HG03439 (cell line): ENCODE data around the gene SFI1.
"Not testable (repeated sequence)": the region's sequence is repeated elsewhere in the genome, so short reads cannot be mapped to it uniquely, and the experiment has no call there.

Experiments
- ATAC-seq: cut with Tn5 transposase; IDR thresholded peaks from one replicate; pipeline ENCODE4 v1.9.1; 2021; ENCODE audit warnings: mild to moderate bottlenecking, moderate library complexity; ENCODE audit not compliant: unreplicated experiment

Gene SFI1

DNA sequence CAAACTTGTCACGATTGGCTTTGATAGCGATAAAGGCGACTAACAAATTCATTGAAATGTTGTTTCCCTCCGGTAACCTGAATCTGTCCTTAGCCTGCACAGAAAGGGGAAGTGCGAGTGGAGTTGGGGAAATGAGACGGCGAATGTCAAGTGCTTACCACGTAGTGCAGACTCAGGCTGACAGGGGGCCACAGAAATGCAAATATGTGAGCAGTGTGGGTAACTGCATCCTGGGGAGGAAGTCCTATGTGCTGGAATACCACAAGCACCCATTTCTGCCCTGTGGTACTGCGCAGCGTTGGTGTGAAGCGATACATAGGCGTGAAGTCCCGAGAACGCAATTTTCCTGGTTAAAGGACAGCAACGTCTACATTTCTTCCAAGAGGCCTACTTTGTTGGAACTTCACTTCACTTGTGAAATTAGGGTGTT lies 5.8 kb upstream of the SFI1 start:
- peak; percentile 45 for ATAC-seq

DNA sequence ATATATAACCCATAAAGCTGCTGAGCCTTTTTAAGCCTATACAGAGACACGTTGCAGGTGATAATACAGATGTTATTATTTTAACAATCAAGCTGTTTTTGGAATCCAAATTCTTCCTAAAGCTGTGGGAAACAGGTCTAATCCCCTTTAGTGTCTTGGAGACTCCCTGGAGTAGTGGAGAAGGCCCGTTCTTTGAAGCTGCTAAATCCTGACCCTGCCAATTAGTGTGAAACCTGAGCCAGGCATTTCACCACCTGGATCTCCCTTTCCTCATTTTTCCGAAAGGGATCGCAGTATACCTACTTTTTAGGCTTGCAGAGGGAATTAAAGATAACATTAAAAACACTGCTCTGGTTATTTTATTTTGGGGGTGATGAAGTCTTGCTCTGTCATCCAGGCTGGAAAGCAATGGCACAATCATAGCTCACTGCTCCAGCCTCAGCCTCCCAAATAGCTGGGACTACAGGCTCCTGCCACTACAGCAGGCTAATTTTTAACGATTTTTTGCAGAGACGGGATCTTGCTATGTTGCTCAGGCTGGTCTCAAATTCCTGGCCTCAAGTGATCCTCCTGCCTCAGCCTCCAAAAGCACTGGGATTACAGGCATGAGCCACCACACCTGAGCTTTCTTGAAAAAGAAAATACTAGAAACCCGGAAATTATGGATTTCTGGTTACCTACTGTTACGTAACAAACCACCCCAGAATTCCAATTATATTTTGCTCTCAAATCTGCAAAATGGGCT lies 4.9 kb upstream of the SFI1 start:
- no peak for ATAC-seq

DNA sequence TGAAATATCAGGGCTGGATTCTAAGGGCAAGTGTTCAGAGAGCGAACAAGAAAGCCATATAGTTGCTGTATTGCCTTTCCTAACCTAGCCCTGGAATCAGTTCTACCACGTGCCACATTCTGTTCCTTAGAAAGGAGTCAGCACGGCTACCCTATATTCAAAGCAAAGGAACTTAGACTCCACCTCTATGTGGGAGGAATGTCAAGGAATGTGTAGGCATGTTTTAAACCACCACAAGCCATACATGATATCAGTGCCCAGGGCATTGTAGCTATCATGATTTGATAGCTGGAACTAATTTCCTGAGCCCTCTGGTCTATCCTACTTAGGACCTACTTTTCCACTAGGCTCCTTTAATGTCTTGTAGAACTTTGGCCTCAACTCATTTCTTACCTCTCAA lies 4.2 kb upstream of the SFI1 start:
- no peak for ATAC-seq

DNA sequence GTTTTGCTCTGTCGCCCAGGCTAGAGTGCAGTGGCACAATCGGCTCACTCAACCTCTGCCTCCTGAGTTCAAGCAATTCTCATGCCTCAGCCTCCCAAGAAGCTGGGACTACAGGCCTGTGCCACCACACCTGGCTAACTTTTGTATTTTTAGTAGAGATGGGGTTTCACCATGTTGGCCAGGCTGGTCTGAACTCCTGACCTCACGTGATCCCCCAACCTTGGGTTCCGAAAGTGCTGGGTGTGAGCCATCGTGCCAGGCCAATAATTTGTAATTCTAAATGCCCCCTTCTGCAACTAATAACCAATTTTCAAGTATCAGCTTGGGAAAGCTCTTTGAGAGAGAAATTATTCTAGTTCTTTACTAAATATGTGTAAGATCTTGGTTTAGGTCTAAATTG lies 3.0 kb upstream of the SFI1 start:
- ATAC-seq, result not testable (repeated sequence)

DNA sequence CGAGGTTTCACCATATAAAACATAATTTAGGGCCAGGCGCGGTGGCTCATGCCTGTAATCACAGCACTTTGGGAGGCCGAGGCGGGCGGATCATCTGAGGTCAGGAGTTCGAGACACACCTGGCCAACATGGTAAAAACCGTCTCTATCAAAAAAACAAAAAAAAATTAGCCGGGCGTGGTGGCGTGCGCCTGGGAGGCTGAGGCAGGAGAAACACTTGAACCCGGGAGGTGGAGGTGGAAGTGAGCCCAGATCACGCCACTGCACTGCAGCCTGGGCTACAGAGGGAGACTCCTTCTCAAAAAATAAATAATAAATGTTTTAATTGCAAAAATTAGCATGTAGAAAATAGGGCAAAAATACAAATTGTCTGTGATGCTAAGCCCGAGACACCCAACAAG lies 993 bp upstream of the SFI1 start:
- no peak for ATAC-seq

DNA sequence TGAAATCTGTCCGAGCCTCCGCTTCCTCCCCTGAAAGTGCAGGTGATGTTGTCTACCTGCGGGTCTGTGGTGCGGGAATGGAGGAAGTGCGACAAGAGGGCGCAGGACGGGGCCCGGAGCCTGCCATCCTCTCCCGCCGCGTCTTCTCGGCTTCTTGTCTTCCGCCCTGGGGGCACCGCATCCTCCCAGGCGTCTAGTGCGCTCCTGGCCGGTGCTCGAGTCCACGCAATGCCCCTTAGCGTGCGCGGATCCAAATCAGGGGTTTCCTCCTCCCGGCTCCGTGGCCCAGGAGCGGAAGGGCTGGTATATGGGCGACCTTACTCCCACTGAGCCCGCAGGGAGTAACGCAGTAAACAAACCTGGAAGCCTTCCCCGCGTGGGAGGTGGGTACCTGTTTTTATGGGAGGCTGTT lies 405 bp downstream of the SFI1 start:
- ATAC-seq, result peak; percentile 19

DNA sequence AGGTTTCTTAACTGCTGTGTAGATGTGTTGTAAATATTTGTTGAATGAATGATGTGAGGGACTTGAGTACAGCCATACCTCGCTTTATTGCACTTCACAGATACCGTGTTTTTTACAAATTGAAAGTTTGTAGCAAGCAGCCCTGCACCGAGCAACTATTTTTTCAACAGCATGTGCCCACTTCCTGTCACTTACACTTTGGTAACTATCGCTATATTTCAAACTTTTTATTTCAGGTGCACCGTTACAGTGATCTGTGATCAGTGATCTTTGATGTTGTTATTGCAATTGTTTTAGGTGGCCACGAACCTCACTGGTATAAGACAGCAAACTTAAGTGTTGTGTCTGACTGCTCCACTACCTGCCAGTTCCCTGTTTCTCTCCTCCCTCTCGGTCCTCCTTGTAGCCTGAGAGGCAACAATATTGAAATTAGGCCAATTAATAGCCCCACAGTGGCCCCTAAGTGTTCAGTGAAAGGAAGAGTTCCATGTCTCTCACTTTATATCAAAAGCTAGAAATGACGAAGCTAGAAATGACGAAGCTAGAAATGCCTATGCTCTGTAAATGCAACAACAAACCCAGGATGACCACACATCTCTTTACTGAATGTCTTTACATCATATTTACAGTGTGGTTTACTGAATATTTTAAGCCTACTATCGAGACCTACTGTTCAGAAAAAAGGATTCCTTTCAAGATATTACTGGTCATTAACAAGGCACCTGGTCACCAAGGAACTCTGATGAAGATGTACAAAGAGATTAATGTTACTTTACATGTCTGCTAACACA lies 1.0 kb downstream of the SFI1 start:
- ATAC-seq, result no peak

DNA sequence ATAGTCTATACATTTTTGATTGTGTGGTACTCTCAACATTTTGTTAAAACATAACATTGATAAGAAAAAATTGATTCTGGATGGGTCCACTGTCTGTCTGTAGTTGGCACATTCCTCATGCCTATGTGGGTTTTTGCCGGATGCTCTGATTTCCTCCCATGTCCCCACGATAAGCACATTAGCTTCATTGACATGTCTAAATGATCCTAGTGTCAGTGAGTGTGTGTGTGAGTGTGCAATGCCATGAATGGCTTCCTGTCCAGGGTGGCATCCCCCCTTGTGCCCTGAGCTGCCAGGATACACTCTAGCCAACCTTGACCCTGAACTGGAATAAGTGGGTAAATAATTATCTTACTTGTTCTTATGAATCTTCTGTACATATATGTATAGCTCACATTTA lies 5.4 kb downstream of the SFI1 start:
- ATAC-seq, result no peak

DNA sequence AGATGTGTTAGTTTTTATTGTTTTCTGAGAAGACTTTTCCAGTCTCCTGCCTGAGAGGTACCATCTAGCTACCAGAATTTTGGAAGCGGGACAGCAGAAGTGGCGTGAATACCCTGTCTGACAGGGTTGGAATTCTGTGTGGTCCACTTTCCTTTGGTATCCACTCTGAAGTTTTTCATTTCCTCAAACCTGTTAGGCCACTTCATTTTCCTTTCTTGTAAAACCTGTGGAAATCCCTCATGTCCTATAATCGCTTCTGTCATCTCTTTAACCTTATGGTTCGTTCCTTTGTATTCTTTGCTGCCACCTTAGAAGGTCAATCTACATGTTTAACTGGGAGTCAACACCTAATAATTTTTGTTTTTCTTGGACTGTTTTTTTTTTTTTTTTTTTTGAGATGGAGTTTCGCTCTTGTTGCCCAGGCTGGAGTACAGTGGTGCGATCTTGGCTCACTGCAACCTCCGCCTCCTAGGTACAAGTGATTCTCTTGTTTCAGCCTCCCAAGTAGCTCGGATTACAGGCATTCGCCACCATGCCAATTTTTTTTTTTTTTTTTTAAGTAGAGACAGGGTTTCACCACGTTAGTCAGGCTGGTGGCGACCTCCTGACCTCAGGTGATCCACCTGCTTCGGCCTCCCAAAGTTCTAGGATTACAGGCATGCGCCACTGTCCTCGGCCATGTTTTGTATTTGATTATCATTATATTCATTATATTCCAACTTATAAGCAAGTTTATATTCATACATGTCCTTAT lies 7.1 kb downstream of the SFI1 start:
- no peak for ATAC-seq

DNA sequence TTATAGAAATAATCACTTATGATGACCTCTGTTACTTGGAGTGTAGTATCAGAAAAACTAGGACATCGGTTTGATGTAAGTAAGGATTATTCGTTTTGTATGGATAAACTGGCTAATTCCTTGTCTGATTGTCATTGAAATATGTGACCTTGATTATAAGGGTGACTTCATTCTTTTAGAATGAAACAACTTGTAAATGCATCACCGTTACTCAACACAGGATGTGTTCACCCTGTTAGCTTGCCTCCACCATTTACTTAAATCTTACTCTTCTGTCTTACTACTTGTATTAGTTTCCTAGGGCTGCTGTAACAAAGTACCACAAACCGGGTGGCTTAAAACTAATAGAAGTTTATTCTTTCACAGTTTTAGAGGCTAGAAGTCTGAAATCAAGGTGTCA lies 7.9 kb downstream of the SFI1 start:
- no peak for ATAC-seq

DNA sequence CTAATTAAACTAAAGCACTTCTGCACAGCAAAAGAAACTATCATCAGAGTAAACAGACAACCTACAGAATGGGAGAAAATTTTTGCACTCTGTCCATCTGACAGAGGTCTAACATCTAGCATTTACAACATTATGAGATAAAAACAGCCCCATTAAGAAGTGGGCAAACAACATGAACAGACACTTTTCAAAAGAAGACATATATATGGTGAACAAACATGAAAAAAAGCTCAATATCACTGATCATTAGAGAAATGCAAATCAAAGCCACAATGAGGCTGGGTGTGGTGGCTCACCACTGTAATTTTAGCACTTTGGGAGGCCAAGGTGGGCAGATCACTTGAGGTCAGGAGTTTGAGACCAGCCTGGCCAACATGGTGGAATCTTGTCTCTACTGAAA lies 11.2 kb downstream of the SFI1 start:
- ATAC-seq, result not testable (repeated sequence)

DNA sequence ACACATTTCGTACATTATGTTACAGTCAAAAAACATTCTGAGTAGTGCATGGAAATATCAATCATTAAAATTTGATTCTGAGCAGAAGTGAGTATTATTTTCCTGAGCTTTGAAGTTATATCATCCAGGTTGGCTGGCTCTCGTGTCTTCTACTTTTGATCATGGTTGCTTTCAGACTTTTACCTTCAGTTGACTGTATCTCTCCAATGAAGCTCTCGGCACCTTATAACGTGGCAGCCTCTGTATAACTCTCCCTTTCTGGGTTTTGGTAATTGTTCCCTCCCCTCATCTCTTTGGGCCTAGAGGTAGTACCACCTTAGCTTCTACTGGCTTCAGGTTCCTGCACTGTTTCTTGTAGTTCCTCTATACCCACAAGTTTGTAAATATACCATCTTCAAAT lies 12.2 kb downstream of the SFI1 start:
- ATAC-seq, result no peak

DNA sequence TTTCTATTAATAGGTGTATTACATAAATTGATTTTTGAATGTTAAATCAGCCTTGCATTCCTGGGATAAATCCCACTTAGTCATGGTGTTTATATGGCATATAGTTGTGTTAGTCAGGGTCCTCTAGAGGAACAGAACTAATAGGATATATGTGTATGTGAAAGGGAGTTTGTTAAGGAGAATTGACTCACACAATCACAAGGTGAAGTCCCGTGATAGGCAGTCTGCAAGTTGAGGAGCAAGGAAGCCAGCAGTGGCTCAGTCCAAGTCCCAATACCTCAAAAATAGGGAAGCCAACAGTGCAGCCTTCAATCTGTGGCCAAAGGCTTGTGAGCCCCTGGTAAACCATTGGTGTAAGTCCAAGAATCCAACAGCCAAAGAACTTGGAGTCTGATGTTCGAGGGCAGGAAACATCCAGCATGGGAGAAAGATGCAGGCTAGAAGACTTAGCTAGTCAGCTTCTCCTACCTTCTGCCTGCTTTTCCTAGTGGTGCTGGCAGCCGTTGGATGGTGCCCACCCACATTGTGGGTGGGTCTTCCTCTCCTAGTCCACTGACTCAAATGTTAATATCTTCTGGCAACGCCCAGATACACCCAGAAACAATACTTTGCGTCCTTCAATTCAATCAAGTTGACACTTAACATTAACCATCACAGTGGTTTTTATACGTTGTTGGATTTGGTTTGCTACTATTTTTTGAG lies 12.9 kb downstream of the SFI1 start:
- ATAC-seq, result no peak

DNA sequence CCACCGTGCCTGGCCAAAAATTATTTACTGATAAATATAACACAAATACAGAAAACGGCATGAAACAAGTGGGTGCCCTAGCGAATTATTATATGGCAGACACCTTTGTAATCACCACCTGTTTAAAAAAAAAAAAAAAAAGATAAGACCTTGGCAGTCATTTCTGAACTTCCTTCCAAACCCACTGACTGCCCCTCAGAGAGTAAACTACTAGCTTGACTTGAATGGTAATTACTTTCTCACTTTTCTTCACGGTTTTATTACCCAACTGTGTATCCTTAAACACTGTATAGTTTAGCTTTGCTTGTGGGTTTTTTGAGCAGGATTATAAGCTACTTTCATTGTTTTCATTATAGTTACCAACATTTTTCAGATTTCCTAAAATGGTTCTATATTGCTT lies 23.7 kb downstream of the SFI1 start:
- ATAC-seq, result no peak

DNA sequence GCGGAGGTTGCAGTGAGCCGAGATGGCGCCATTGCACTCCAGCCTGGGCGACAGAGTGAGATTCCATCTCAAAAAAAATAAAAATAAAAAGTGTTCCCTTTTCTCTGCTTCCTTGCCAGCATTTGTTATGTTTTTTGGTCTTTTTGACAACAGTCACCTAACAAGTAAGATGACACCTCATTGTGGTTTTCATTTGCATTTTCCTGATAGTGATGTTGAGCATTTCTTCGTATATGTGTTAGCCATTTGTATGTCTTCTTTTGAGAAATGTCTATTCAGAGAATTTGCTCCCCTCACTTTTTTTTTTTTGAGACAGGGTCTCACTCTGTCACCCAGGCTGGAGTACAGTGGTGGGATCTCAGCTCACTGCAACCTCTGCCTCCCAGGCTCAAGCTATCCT lies 27.8 kb downstream of the SFI1 start:
- not testable (repeated sequence) for ATAC-seq

DNA sequence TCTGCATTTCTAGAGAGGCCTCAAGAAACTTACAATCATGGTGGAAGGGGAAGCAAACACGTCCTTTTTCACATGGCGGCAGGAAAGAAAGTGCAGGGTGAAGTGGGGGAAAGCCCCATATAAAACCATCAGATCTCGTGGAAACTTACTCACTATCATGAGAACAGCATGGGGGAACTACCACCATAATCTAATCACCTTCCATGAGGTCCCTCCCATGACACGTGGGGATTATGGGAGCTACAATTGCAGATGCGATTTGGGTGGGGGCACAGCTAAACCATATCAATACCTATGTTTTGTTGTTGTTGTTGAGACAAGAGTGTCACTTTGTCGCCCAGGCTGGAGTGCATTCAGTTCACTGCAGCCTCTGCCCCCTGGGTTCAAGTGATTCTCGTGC lies 29.9 kb downstream of the SFI1 start:
- no peak for ATAC-seq

DNA sequence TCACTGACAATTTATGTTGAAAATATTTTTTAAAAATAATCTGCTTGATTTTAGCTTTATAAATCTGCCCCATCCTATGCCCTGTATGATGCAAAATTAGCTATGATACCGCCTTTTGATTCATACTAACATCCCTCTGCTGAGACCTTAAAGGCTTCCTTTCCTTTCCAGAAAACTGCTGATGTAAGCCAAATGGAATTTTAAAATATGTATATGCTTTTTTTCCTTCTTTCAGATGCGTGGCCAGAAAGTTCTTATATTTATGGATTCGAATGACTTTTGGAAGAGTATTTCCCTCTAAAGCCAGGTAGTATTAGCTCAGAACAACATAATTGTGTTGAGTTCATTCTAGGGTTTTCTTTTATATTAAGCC lies 34.5 kb downstream of the SFI1 start:
- ATAC-seq, result no peak

DNA sequence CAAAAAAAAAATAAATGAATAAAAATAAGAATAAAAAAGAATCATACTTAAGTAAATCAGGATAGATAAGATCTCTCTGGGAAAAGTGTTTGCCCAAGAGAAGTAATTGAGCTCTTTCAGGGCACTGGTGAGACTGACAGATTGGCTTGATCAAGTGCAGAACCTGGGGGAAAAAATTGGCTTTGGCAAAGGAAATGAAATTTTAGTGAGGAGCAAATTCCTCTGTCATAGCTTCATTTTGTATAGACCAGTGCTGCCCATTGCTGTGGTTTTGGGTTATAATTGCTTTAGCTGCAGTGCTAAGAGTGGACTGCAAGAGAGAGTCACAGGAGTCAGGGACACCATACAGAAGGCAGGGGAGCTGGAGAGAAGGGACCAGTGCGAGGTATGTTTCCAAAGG lies 35.7 kb downstream of the SFI1 start:
- ATAC-seq, result no peak

DNA sequence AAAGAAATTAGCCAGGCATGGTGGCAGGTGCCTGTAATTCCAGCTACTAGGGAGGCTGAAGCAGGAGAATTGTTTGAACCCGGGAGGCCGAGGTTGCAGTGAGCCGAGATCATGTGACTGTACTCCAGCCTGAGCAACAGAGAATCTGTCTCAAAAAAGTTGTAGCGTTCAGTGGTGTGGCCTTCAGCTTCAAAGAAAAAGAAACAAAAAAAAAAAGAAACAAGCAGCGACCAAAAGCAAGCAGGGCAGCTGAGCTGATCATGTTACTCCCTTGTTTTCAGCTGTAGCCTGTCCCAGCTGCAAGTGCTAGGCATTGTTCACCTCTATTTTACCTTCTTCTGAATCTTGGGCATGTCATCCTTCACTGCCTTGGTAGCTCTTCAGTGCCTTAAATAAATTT lies 37.0 kb downstream of the SFI1 start:
- ATAC-seq, result no peak

DNA sequence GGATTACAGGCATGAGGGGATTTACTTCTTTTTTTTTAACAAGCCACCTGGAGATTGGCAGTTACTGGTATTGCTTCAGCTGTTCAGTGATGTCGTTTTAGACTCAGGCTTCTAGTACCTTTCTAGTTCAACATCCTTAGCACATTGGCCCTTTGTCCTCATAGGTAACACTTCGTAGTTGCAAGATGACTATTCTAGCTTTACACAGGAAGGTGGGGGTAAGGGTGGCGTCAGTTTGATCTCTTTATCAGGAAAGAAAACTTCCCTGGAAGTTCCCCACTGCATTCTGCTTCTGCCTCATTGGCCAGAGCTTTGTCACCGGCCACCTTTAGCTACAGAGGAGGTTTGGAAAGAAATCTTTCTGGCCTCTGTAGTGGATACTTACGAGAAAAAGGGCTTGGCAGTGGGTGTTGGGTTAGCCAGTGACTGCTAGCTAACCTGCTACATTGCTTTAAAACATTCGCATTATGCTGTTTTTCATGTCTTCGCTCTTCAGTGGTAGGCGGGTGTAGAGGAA lies 40.7 kb downstream of the SFI1 start:
- peak; percentile 59 for ATAC-seq

DNA sequence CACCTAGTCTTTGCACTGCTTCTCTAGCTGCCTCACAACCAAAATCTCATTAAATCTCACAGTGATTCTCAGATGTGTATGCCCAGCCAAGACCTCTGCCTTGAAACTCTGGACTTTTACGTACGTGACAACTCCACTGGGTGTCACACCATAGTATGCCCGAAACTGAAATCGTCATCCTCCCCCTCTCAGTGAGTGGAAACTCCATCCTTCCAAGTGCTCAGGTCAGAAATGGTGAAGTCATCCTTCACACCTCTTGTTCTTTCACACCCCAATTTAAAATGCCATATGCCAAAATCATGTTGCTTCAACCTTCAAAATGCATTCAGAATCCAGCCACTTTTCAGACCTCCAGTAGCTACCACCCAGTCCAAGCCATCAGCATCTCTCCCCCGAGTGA lies 42.5 kb downstream of the SFI1 start:
- ATAC-seq, result no peak
